ENCODE results near the gene SURF4. TPM values are rescaled to one million over a fixed set of nuclear protein-coding genes. Genes with fewer than 3 reads are reported as not detected.

The SURF4 gene
- total and polyA plus RNA-seq, 2 of the 13 experiments (the other 11 are each of a cell fraction or from before 2014, with no cell fraction given) = 220 to 265 TPM

- TF ChIP-seq IKZF5 (CRISPR knock-in tag; IDR thresholded peaks at IDR 0.05) (peak; percentile 98), JARID2 (CRISPR knock-in tag; IDR thresholded peaks at IDR 0.05; ENCODE audit: insufficient replicate concordance) (peak; percentile 71), SOX6 (IDR thresholded peaks at IDR 0.05) (no peak), SOX6 (CRISPR knock-in tag; IDR thresholded peaks at IDR 0.05) (peak; percentile 73; the same call in 1 of the 2 replicates), SKI (IDR thresholded peaks at IDR 0.05; ENCODE audit: partially characterized antibody) (peak; percentile 51), ZNF569 (CRISPR knock-in tag; IDR thresholded peaks at IDR 0.05; ENCODE audit: borderline replicate concordance) (no peak), NR2F6 (IDR thresholded peaks at IDR 0.05) (no peak), NR2F6 (CRISPR knock-in tag; IDR thresholded peaks at IDR 0.05) (peak; percentile 66), ZNF143 (CRISPR knock-in tag; IDR thresholded peaks at IDR 0.05) (peak; percentile 79), MBD4 (IDR thresholded peaks at IDR 0.05; ENCODE audit: borderline replicate concordance, low read length) (no peak), ETV5 (CRISPR knock-in tag; IDR thresholded peaks at IDR 0.05; ENCODE audit: borderline replicate concordance) (peak; percentile 99), DMTF1 (CRISPR knock-in tag; IDR thresholded peaks at IDR 0.05) (peak; percentile 71; the same call in 1 of the 2 replicates), YEATS2 (CRISPR knock-in tag; IDR thresholded peaks at IDR 0.05; ENCODE audit: borderline replicate concordance) (peak; percentile 98), RBM22 (optimal IDR thresholded peaks at IDR 0.05; ENCODE audit: low read length) (peak; percentile 44), CAMTA2 (CRISPR knock-in tag; IDR thresholded peaks at IDR 0.05; ENCODE audit: borderline replicate concordance) (peak; percentile 73; the same call in 1 of the 2 replicates), E2F1 (CRISPR knock-in tag; IDR thresholded peaks at IDR 0.05) (peak; percentile 86), ATF6 (CRISPR knock-in tag; conservative IDR thresholded peaks at IDR 0.05) (no peak), ARID5B (CRISPR knock-in tag; IDR thresholded peaks at IDR 0.05) (peak; percentile 67), TARDBP (CRISPR knock-in tag; IDR thresholded peaks at IDR 0.05) (peak; percentile 98)
Observed at GRCh38 chr9:133335924-133336811, 39.7 kb downstream of the SURF4 start, which contains the start of gene SURF6 (continued).
